ENCODE data around the gene HOXA13. TPM values are rescaled to one million over a fixed set of nuclear protein-coding genes. Genes with fewer than 3 reads are reported as not detected.

HOXA13 gene
- total and polyA plus RNA-seq, 11 donors = not detected

DNA sequence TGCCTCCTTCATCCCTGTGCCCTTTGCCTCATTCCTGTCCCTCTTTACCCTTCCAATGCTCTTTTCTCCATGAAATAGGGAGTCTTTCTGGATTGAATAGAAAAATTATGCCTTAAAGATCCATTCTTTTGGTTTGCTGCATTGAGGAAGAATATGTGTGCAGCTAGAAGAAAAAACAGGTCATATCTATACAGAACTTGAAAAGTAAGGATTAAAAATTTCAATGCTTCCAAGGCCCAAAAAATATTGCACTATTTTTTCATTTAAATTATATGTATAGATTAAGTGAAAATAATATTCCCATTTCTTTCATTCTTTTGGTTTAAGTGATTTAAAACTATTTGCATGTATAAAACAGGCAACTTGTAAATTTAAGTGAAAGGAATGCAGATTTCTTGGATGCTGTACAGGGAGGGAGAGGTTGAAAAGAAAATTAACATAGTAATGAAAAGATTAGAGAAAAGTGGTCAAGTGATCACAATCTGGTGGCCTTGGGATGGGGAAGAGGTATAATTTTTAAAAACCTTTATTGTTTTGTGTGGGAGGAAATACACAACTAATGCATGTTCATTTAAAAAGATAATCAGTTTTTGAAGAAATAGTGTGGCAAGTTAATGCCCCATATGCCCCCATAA lies 24.2 kb upstream of the HOXA13 start:
- H3K27ac ChIP-seq = no peak overlapping the region
- H3K27me3 ChIP-seq = peaks cover 27 to 99% (median 78%) of the 10 kb centered on the region in 9 donors
- intact Hi-C loops (cut with DNase I) = no loop called here
- H3K36me3 ChIP-seq = no peaks in the 10 kb centered on the region
- no peak overlapping the region for H3K4me3 ChIP-seq
- ATAC-seq = no peak
- TF ChIP-seq POLR2A (IDR thresholded peaks at IDR 0.05) = no peak
- H3K9me3 ChIP-seq = no peaks in the 10 kb centered on the region
- no peak for DNase-seq
- peaks cover 0 to 14% (median 0%) of the 10 kb centered on the region in 12 donors for H3K4me1 ChIP-seq

DNA sequence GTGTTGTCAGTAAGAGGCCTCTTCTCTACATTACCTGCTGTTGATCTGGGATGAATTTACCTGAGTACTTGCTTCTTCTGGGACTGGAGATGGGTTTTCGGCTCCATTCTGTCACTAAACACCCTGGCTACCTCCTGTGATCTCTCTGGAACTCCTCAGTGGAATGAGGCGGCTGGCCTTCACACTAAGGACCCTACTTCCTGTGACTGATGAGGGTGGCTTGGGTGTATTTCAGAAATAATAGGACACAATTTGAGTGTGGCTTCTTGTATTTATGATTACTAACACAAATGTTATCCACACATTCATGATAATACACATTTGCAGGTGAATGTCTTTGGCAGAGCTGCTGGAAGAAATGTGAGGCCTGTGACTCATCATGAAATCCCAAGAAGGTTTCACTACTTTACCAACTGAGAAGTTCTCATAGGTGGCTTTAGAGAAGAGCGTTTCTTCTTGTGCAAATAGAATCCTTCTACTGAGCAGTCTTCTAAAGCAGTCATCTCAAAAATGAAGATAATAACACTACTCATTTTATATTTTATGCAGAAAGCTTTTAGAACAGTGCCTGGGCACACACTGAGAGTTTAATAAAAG lies 21.4 kb upstream of the HOXA13 start:
- DNase-seq (no peak), ATAC-seq (no peak)
- no peak for TF ChIP-seq POLR2A (IDR thresholded peaks at IDR 0.05)
- TF ChIP-seq, protein P1, sequence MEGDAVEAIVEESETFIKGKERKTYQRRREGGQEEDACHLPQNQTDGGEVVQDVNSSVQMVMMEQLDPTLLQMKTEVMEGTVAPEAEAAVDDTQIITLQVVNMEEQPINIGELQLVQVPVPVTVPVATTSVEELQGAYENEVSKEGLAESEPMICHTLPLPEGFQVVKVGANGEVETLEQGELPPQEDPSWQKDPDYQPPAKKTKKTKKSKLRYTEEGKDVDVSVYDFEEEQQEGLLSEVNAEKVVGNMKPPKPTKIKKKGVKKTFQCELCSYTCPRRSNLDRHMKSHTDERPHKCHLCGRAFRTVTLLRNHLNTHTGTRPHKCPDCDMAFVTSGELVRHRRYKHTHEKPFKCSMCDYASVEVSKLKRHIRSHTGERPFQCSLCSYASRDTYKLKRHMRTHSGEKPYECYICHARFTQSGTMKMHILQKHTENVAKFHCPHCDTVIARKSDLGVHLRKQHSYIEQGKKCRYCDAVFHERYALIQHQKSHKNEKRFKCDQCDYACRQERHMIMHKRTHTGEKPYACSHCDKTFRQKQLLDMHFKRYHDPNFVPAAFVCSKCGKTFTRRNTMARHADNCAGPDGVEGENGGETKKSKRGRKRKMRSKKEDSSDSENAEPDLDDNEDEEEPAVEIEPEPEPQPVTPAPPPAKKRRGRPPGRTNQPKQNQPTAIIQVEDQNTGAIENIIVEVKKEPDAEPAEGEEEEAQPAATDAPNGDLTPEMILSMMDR (IDR thresholded peaks at IDR 0.05) = no peak
- WGBS, 4 donors = 86 to 98% (median 89%) methylated on average over 3 of the region's 3 CpGs
- intact Hi-C loops (cut with DNase I) = no loop called here
- Histone ChIP-seq H3K36me3 (no peaks in the 10 kb centered on the region), H3K4me1 (peaks cover 0 to 14% (median 0%) of the 10 kb centered on the region in 12 donors), H3K4me3 (no peak overlapping the region), H3K27ac (no peak overlapping the region), H3K27me3 (peaks cover 27 to 99% (median 82%) of the 10 kb centered on the region in 9 donors), H3K9me3 (no peaks in the 10 kb centered on the region)

DNA sequence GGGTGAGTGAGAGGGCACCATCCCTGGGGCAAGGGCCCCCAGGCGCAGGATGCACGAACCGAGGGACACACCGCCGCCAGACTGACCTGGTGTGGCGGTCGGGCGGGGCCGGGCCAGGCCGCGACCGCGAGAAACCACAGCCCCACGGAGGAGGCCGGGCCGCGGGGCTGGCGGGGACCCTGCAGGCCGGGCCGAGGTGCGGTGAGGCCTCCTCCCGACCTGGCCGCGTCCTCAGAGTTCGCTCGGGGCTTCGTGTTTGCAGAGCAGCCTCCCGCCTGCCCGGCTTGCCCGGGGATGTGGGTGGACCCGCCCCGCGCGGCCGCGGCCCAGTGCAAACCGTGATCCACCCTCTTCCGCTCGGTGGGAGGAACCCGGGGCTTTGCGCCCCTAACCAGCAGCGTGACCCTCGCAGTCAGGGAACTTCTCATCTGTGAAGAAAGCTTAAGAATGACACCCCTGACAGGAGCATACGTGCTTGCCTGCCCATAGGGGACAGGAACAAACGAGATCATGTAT lies 20.6 kb upstream of the HOXA13 start:
- peak in 1 of 5 donors; percentile 52 for DNase-seq
- Histone ChIP-seq H3K36me3 (no peaks in the 10 kb centered on the region), H3K27me3 (peaks cover 22 to 99% (median 76%) of the 10 kb centered on the region in 9 donors), H3K4me3 (peak overlapping the region in 1 of 12 donors; percentile 19), H3K9me3 (no peaks in the 10 kb centered on the region), H3K4me1 (peaks cover 0 to 12% (median 0%) of the 10 kb centered on the region in 12 donors), H3K27ac (no peak overlapping the region)
- intact Hi-C loops (cut with DNase I) = no loop called here
- ATAC-seq = peak in 1 of 4 donors; percentile 22
- 10 to 31% (median 20%) methylated on average over 11 to 45 of the region's 45 CpGs for WGBS, 4 donors
- TF ChIP-seq, protein P1 (IDR thresholded peaks at IDR 0.05) = no peak
- TF ChIP-seq POLR2A (IDR thresholded peaks at IDR 0.05) = no peak

DNA sequence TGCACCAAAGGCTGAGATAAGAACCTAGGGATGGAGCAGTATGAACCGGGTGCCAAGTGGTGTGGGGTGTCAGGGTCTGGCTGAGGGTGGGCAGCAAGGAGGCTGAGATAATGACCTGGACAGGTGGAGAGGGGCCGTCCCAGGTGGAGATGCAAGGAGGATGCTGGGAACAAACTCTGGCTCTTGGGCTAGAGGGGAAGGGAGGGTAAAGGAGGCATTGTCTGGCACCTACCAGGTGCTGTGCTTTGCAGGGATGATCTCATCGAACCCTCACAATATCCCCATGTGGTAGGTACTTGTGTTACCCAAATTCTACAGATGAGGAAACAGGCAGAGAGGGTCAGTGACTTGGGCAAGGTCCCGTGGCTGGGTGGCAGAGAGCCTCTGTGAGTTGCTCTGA lies 19.9 kb upstream of the HOXA13 start:
- Histone ChIP-seq H3K27ac (no peak overlapping the region), H3K4me1 (peaks cover 0 to 6% (median 0%) of the 10 kb centered on the region in 12 donors), H3K36me3 (no peaks in the 10 kb centered on the region), H3K4me3 (no peak overlapping the region), H3K27me3 (peaks cover 15 to 99% (median 75%) of the 10 kb centered on the region in 9 donors), H3K9me3 (no peaks in the 10 kb centered on the region)
- 58 to 72% (median 68%) methylated on average over 4 of the region's 4 CpGs for WGBS, 4 donors
- intact Hi-C loops (cut with DNase I) = loop anchor here in 3 of 10 donors (10.0 kb wide), 2 partner anchors 355 to 555 kb away; no protein-coding TSS in a partner anchor
- no peak for DNase-seq
- no peak for ATAC-seq
- TF ChIP-seq, protein P1 (IDR thresholded peaks at IDR 0.05) = no peak
- TF ChIP-seq POLR2A (IDR thresholded peaks at IDR 0.05) = no peak

All from heart left ventricle (tissue), 16 donors.